Stimulated activated naive CD4-positive, alpha-beta T cell treated with Interleukin-2 at 50 U/mL for 16 hours (primary cell): ENCODE results near the gene COPS7A.
A peak's percentile ranks its signal among the peaks of the same experiment; 100 is the strongest.
"Not testable (repeated sequence)": the region's sequence is repeated elsewhere in the genome, so short reads cannot be mapped to it uniquely, and the experiment has no call there.

Source experiments
- DNase-seq: peaks from one replicate; lab custom pipeline; 2025; lab: John Stamatoyannopoulos, UW

Gene COPS7A

DNA sequence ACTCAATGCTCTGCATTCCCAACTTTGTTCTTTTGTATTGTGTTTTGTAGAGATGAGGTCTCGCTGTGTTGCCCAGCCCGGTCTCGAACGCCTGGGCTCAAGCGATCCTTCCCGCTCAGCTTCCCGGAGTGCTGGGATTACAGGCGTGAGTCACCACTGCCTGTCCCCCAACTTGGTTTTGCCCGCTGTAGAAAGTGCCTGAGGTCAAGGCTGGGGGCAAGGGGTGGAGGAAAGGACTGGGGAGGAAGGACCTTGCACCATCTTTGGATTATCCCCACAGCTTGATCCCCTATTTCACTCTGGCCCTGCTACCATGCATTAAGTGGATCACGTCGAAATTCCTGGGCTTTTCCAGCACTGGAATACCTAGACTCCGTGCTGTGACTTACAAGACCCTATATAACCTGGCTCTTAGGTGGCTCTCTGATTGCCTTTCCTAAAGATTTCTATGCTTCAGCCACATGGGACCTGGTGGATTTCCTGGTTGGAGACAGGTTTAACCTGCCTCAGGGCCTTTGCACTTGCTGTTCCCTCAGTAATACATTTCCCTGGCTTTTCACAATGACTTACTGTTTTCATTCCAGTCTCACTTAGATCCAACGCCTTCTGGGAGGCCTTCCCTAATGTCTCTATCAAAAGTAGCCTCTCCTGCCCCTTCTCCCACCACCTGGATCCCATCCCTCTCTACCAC lies 22.6 kb upstream of the COPS7A start:
- no peak for DNase-seq

DNA sequence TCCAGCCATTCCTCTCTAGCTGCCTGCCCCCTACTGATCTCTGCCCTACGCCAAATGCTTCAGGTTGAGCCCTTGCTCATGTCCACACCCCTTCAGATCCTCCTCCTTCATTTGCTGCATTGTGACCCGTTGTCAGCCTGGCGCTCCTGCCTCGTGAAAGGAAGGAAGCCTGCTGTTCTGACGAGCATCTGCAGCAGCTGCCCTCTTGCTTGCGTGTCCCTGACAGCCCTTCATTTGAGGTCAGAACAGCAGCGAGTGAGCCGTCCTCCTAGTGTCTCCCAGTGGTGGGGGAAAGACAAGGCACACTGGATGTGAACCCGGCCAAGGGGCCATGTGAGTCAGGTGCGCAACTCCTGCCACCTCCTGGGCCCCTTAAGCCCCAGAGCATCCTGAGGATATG lies 20.2 kb upstream of the COPS7A start:
- no peak for DNase-seq

DNA sequence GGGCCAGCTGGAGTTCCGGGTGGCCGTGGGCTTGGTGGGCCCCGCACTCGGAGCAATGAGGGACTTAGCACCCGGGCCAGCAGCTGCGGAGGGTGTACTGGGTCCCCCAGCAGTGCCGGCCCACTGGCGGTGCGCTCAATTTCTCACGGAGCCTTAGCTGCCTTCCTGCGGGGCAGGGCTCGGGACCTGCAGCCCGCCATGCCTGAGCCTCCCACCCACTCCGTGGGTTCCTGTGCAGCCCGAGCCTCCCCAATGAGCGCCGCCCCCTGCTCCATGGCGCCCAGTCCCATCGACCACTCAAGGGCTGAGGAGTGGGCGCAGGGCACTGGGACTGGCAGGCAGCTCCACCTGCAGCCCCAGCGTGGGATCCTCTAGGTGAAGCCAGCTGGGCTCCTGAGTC lies 15.5 kb upstream of the COPS7A start:
- DNase-seq = not testable (repeated sequence)

DNA sequence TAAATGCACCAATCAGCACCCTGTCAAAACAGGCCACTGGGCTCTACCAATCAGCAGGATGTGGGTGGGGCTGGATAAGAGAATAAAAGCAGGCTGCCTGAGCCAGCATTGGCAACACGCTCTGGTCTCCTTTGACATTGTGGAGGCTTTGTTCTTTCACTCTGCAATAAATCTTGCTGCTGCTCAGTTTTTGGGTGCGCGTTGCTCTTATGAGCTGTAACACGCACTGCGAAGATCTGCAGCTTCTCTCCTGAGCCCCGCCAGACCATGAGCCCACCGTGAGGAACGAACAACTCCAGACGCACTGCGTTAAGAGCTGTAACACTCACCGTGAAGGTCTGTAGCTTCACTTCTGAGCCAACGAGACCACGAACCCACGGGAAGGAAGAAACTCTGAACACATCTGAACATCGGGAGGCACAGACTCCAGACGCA lies 14.9 kb upstream of the COPS7A start:
- no peak for DNase-seq

DNA sequence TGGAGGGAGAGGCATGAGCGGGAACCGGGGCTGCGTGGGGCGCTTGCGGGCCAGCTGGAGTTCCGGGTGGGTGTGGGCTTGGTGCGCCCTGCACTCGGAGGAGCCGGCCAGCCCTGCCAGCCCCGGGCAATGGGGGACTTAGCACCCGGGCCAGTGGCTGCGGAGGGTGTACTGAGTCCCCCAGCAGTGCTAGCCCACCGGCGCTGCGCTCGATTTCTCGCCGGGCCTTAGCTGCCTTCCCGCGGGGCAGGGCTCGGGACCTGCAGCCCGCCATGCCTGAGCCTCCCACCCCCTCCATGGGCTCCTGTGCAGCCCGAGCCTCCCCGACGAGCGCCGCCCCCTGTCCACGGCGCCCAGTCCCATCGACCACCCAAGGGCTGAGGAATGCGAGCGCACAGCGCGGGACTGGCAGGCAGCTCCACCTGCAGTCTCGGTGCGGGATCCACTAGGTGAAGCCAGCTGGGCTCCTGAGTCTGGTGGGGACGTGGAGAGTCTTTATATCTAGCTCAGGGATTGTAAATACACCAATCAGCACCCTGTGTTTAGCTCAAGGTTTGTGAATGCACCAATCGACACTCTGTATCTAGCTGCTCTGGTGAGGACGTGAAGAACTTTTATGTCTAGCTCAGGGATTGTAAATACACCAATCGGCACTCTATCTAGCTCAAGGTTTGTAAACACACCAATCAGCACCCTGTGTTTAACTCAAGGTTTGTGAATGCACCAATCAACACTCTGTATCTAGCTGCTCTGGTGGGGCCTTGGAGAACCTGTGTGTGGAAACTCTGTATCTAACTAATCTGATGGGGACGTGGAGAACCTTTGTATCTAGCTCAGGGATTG lies 7.6 kb upstream of the COPS7A start:
- not testable (repeated sequence) for DNase-seq

DNA sequence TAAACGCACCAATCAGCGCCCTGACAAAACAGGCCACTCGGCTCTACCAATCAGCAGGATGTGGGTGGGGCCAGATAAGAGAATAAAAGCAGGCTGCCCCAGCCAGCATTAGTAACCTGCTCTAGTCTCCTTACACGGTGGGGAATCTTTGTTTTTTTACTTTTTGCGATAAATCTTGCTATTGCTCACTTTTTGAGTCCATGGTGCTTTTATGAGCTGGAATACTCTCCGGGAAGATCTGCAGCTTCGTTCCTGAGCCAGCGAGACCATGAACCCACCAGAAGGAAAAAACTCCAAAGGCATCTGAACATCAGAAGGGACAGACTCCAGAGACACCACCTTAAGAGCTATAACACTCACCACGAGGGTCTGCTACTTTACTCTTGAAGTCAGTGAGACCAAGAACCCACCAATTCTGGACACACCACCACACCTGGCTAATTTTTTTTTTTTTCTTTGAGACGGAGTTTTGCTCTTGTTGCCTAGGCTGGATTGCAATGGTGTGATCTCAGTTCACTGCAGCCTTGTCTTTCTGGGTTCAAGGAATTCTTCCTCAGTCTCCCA lies 6.9 kb upstream of the COPS7A start:
- no peak for DNase-seq

DNA sequence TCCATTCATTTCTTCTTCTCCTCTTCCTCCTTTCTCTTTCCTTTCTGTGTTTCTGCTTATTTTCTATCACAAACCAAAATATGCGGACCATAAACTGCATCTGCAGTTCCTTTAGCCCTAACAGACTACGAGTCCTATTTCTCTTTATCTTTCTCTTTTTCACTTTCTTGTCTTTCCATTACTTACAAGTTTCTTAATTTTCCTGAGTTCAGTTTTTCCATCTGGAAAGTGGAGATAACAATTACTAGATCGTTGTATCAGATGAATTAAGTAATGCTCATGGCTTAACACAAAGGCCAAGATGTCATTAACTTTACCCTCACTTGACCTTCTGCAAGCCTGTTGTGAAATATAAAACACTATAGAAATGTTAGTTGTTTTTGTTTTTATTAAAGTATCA lies 983 bp upstream of the COPS7A start:
- no peak for DNase-seq

DNA sequence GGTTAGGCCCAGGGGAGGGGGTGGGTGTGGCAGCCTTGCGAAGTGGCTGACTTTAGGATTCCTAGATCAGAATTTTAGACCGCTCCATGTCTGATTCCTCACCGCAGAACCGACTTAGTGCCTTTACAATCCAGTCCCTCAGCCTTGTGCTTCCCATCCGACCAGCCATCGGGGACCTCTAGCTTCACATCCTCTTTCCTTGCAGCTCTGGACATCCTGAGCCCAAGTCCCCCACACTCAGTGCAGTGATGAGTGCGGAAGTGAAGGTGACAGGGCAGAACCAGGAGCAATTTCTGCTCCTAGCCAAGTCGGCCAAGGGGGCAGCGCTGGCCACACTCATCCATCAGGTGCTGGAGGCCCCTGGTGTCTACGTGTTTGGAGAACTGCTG lies 557 bp downstream of the COPS7A start:
- DNase-seq = no peak

DNA sequence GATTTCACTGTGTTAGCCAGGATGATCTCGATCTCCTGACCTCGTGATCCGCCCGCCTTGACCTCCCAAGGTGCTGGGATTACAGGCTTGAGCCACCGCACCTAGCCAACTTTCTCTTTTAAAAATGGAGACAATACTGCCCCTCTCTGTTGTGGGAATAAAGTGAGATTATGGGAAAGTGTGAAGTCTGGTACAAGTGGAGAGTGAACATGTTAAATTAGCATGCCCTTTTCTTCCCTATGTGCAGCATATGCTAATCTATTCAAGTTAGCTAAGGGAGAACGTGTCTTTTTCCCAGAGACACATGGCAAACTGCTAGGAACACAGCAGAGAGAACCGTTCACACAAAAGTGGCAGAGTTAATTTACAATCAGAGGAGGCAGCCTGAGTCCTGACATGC lies 1.5 kb downstream of the COPS7A start:
- no peak for DNase-seq

DNA sequence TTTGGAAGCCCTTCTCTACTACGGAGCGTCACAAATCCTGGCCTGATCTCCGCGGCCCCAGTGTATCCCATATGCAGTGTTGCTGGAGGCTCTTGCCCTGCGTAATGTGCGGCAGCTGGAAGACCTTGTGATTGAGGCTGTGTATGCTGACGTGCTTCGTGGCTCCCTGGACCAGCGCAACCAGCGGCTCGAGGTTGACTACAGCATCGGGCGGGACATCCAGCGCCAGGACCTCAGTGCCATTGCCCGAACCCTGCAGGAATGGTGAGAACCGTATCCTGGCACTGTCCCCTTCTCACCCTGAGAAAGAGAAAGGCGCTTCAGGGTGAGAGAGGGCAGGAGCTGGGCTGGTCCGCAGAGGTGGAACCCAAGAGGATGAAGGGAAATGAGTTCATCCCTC lies 5.3 kb downstream of the COPS7A start:
- no peak for DNase-seq

DNA sequence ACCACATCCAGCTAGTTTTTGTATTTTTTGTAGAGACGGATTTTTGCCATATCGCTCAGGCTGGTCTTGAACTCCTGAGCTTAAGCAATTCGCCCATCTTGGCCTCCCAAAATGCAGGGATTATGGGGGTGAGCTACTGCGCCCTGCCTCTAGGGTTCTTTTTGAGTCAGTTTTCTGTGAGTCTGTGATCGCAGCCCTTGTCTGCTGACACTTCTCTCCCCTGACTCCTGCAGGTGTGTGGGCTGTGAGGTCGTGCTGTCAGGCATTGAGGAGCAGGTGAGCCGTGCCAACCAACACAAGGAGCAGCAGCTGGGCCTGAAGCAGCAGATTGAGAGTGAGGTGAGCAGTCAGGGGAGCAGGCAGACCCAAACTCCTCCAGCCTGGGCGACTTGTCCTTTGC lies 6.3 kb downstream of the COPS7A start:
- DNase-seq = no peak

DNA sequence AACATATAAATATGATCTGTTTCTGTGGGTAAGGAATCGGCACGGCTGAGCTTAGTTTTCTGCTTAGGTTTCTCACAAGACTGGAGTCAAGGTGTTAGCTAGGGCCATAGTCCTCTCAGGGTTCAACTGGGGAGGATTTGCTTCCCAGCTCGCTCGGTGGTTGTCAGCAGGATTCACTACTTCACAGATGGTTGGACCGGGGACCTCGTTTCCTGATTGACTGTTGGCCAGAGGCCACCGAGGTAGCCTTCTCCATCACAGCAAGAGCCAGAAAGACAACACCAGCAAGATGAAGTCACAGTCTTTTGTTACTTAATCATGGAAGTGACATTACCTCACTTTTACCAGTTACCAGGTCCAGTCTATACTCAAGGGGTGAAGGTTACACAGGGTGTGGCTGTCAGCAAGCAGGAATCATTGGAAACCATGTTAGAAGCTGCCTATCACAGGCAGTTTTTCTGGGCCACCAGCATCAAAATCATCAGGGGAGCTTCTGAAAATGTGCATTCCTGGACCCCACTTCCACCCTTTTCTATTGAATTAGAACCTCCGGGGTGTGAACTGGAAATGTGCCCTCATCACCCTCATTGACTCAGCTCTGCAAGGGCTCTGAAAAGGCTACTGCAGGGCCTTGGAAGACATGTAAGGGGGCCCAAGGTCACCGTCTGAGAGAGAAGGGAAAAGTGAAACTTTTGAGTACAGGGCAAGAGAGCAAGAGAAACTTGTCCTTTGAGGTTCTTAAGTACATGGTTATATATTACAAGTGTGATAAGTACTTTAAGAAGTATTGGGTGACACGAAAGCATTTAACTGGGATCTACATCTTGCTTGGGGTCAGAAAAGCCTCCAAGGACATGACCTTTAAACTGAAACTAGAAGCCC lies 10.9 kb downstream of the COPS7A start:
- no peak for DNase-seq

DNA sequence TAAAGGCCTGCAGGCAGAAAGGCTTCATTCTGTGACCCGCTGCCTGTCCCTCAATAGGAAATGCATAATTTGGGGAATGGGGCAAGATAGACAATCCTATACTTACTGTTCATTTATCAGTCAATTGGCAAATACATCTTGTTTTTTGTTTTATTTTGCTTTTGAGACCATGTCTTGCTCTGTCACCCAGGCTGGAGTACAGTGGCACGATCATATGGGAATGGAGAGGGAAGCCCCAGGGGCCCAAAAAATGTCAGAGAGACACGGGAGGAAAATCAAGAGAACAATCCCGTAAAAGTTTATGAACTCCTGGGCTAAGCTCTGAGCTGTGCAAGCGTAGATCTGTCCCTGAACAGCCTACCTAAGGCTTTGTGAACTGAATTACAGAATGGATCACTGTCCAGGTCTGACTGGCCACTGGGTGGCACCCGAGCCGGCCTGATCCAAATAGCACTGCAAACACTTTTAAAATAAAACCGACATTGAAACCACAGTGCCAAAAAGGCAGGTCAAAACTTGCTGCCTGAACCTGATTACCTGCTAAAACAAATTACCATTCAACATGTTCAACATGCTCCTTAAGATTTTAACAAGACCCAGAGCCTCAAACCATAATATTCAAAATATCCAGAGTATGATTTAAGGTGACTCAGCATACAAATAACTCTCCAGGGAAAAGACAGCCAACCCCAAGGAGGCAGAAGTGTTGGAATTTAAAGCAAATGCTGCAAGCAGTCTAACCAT lies 11.8 kb downstream of the COPS7A start:
- peak; percentile 20 for DNase-seq

DNA sequence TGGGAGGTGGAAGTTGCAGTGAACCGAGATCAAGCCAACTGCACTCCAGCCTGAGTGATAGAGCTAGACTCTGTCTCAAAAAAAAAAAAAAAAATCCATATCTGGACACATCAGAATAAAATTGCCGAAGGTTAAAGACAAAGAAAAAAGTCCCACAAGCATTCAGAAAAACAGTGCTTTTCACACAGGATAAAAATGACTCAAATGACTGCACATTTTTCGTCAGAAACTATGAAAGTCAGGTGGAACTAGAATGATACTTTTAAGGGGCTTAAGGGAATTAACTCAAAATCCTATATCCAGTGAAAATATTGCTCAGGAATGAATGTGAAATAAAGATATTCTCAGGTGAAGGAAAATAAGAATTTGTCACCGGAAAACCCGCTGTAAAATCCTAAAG lies 12.9 kb downstream of the COPS7A start:
- no peak for DNase-seq

DNA sequence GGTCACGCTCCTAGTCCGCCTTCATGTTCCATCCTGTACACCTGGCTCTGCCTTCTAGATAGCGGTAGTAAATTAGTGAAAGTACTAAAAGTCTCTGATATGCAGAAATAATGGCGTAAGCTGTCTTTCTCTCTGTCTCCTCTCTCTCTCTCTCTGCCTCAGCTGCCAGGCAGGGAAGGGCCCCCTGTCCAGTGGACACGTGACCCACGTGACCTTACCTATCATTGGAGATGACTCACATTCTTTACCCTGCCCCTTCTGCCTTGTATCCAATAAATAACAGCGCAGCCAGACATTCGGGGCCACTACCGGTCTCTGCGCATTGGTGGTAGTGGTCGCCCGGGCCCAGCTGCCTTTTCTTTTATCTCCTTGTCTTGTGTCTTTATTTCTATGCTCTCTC lies 18.2 kb downstream of the COPS7A start:
- not testable (repeated sequence) for DNase-seq

DNA sequence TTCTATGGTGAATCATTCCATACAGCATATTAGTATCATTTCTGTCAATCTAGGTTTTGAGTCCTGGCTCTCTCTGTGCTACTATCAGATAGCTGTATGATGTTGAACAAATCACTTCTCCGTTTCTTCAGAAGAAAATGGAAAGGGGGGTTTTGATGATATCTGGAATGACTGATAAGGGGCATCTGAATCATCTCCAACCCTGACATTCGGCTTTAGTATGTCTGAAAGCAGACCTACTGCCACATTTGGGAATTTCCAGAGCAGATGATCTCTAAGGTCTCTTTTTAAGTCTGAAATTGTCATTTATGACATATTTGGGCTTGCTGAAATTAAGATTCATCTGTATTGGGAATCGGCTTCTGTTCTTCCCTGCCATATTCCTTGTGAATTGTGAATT lies 19.0 kb downstream of the COPS7A start:
- DNase-seq = no peak

DNA sequence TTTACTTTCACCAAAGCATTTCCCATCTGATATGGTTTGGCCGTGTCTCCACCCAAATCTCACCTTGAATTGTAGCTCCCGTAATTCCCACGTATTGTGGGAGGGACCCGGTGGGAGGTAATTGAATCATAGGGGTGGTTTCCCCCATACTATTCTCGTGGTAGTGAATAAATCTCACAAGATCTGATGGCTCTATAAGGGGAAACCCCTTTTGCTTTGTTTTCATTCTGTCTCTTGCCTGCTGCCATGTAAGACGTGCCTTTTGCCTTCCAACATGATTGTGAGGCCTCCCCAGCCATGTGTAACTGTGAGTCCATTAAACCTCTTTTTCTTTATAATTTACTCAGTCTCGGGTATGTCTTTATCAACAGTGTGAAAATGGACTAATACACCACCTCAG lies 19.5 kb downstream of the COPS7A start:
- not testable (repeated sequence) for DNase-seq

DNA sequence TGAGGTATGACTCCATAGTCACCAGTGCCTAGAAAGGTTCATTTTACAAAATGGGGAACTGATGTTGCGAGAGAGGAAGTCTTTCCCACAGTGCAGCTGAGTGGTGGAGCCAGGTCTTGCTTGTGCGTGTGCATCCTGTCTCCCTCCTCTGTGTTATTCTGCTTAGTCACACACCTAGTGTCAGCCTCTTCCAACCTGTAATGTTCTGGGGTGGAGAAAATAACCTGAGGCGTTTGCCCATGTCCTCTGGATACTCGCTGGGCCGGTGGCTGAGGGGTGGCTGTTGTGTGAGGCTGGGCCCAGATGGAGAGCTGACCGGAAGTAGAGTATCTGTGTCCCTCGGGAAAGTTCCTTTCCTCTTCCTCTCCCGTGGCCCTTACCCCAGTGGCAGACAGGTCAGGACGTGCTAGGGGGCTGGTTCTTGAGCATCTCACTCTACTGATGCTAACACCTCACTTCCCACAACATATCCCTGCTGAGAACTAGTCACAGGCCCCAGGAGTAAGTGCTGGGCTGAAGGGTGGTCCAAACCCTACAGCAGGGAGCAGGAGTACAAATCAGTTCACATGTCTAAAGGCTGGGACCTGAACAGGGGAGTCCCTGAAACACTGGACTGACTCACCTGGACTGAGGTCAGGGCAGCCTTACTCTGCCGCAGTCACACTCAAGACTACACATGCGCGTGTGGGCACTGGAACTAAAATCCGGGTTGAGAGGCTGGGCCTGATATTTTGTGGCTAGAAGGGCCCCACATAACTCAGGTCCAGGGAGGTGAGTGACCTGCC lies 22.1 kb downstream of the COPS7A start:
- DNase-seq = no peak

DNA sequence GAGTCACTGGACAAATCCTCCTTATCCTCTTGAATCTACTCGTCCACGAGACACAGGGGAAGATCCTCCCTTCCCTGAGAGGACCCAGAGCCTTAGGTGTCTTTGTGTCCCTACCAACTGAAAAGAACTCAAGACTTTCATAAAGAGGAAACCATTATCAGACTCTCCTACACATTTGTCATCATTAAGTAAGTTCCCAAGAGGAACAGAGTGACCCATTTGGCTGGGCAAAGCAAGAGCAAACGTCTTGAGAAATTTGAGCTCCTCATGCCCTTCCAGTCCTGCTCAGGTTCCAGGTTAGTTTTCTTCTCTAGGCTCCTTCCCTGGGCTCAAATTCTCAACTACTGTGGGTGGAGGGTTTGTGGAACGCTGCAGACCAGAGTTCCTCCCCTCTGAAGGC lies 23.4 kb downstream of the COPS7A start:
- no peak for DNase-seq

DNA sequence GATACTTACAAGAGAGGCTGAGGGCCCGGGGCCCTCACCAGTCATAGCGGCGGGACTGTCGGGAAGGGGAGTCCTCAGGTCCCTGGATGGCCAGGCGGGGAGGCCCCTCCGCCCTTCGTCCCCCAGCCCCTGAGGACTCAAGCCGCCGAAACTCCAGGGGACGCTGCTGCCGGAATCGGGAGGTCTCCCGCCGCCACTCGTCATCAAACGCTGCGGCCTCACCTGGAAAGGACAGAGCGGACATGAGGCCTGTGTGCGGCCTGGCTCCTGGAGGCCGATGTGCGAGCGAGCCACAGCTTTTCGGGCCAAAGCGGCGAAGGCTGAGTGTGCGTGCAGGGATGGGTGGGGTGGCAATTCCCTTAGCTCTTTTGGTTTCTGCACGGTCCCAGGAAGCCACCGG lies 24.9 kb downstream of the COPS7A start:
- no peak for DNase-seq

DNA sequence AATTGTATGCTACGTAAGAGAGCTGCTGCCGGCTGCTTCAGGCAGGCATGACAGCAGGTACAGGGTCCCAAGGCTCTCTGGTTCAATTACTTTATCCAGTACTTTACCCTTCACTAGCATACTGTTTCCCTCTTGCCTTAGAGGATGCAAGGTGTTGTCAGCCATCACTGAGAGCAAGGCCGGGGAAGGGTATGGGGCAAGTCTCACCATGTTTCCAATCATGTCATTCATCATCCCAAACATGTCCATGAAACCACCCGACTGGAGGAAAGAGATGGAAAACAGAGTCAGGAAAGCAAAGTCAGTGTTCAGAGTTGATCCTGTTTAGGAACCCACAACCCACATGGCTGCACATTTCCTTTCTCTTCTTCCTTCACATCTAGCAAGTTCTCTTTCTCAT lies 26.7 kb downstream of the COPS7A start:
- DNase-seq = no peak
